DND-41 (cell line): Measurements from ENCODE around the gene PQBP1.

Source experiments
- EZH2 ChIP-seq: IDR thresholded peaks from 3 replicates; pipeline ENCODE4 v1.6.1; 2012; ENCODE audit warnings: borderline replicate concordance, low read depth, mild to moderate bottlenecking, moderate library complexity, low read length, inconsistent platforms; ENCODE audit not compliant: severe bottlenecking
- TF ChIP-seq, protein P1 (sequence below): IDR thresholded peaks from 2 replicates; pipeline ENCODE4 v1.5.1; 2012; ENCODE audit warnings: borderline replicate concordance, low read length, moderate library complexity, mild to moderate bottlenecking; ENCODE audit not compliant: poor library complexity, severe bottlenecking; ENCODE audit errors: extremely low read depth

DNA sequence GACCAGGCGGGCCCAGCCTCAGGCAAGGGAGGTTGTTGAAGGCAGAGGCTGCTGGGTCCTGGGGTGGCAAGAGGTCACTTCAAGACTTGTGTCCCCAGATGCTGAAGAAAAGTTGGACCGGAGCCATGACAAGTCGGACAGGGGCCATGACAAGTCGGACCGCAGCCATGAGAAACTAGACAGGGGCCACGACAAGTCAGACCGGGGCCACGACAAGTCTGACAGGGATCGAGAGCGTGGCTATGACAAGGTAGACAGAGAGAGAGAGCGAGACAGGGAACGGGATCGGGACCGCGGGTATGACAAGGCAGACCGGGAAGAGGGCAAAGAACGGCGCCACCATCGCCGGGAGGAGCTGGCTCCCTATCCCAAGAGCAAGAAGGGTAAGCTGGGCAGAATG is 4.4 kb downstream of the PQBP1 start:
- TF ChIP-seq, protein P1, sequence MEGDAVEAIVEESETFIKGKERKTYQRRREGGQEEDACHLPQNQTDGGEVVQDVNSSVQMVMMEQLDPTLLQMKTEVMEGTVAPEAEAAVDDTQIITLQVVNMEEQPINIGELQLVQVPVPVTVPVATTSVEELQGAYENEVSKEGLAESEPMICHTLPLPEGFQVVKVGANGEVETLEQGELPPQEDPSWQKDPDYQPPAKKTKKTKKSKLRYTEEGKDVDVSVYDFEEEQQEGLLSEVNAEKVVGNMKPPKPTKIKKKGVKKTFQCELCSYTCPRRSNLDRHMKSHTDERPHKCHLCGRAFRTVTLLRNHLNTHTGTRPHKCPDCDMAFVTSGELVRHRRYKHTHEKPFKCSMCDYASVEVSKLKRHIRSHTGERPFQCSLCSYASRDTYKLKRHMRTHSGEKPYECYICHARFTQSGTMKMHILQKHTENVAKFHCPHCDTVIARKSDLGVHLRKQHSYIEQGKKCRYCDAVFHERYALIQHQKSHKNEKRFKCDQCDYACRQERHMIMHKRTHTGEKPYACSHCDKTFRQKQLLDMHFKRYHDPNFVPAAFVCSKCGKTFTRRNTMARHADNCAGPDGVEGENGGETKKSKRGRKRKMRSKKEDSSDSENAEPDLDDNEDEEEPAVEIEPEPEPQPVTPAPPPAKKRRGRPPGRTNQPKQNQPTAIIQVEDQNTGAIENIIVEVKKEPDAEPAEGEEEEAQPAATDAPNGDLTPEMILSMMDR: no peak
- no peak for TF ChIP-seq EZH2
